ENCODE measurements around the gene LGR4.

GRCh38 chr11:27380771-27381170 is 91.8 kb downstream of the LGR4 start:
- no peak for TF ChIP-seq SUZ12 (IDR thresholded peaks at IDR 0.05; ENCODE audit: extremely low read depth, insufficient read depth, insufficient read length)
- TF ChIP-seq YY1 (IDR thresholded peaks at IDR 0.05; ENCODE audit: insufficient read depth, insufficient read length) = no peak
